ENCODE measurements around the gene LTN1. TPM values are rescaled to one million over a fixed set of nuclear protein-coding genes. Genes with fewer than 3 reads are reported as not detected.
A peak's percentile ranks its signal among the peaks of the same experiment; 100 is the strongest.

The LTN1 gene
- total and polyA plus RNA-seq, 2 of the 13 experiments (the other 11 are each of a cell fraction or from before 2014, with no cell fraction given) = 6.7 to 24.6 TPM

DNA sequence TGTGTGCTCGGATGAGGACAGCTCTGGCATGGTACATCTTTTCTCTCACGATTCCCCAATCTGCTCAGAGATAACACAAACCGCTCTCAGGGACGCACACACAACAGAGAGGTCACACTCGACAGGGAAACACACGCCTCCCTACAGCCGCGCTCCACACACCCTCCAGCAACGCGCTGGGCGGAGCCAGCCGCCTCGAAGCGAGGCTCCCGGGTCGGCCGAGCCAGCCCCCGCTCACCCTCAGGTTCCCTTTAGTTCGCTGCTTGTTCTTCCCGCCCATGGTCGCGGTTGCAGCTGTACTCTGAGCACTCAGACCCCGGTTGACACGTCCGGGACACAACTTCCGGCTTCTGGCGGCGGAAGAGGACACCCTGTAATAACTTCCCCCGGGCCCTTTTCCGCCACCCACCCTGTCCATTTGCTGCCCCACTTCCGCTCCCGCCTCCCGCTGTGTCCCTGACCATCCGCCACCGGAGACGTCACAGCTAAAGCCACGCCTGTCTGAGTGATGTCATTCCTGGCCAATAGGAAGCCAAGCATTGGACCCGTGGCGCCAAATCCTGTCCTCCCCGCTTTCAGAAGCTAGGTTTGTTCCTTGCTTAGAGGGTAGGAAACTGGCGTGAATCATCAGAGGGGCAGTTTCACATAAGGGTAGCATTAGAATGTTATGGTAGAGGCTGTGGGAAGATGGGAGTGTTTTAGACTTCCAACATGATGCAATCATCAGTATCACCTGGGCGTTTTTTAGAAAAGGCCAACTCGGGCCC, at the start of gene LTN1 (continued):
- TF ChIP-seq ZNF280B (CRISPR knock-in tag; IDR thresholded peaks at IDR 0.05; ENCODE audit: borderline replicate concordance) (0 out of 2 replicates have a peak, but pooled peaks have one; percentile 55), HOXA9 (CRISPR knock-in tag; IDR thresholded peaks at IDR 0.05; ENCODE audit: borderline replicate concordance) (0 out of 2 replicates have a peak, but pooled peaks have one; percentile 23), CREBL2 (CRISPR knock-in tag; IDR thresholded peaks at IDR 0.05; ENCODE audit: borderline replicate concordance) (no peak), SRSF4 (IDR thresholded peaks at IDR 0.05; ENCODE audit: low read depth, low read length, poor library complexity, severe bottlenecking) (no peak), ZNF552 (CRISPR knock-in tag; IDR thresholded peaks at IDR 0.05; ENCODE audit: borderline replicate concordance) (no peak), ZFP37 (CRISPR knock-in tag; IDR thresholded peaks at IDR 0.05; ENCODE audit: borderline replicate concordance) (peak; percentile 79; the same call in 1 of the 2 replicates), ZNF180 (CRISPR knock-in tag; IDR thresholded peaks at IDR 0.05; ENCODE audit: borderline replicate concordance, low read depth) (no peak), ETV5 (CRISPR knock-in tag; IDR thresholded peaks at IDR 0.05; ENCODE audit: borderline replicate concordance) (peak; percentile 80), MTA1 (CRISPR knock-in tag; IDR thresholded peaks at IDR 0.05; ENCODE audit: borderline replicate concordance) (peak; percentile 50; the same call in 1 of the 2 replicates), ZKSCAN8 (CRISPR knock-in tag; IDR thresholded peaks at IDR 0.05; ENCODE audit: borderline replicate concordance) (no peak), PHF5A (CRISPR knock-in tag; IDR thresholded peaks at IDR 0.05; ENCODE audit: low read depth, unreplicated experiment) (no peak), KLF11 (CRISPR knock-in tag; IDR thresholded peaks at IDR 0.05) (no peak), RCOR2 (CRISPR knock-in tag; IDR thresholded peaks at IDR 0.05) (no peak), ZFAT (CRISPR knock-in tag; conservative IDR thresholded peaks at IDR 0.05) (no peak), NCOA5 (CRISPR knock-in tag; IDR thresholded peaks at IDR 0.05) (no peak)
- TF ChIP-seq, protein P1, sequence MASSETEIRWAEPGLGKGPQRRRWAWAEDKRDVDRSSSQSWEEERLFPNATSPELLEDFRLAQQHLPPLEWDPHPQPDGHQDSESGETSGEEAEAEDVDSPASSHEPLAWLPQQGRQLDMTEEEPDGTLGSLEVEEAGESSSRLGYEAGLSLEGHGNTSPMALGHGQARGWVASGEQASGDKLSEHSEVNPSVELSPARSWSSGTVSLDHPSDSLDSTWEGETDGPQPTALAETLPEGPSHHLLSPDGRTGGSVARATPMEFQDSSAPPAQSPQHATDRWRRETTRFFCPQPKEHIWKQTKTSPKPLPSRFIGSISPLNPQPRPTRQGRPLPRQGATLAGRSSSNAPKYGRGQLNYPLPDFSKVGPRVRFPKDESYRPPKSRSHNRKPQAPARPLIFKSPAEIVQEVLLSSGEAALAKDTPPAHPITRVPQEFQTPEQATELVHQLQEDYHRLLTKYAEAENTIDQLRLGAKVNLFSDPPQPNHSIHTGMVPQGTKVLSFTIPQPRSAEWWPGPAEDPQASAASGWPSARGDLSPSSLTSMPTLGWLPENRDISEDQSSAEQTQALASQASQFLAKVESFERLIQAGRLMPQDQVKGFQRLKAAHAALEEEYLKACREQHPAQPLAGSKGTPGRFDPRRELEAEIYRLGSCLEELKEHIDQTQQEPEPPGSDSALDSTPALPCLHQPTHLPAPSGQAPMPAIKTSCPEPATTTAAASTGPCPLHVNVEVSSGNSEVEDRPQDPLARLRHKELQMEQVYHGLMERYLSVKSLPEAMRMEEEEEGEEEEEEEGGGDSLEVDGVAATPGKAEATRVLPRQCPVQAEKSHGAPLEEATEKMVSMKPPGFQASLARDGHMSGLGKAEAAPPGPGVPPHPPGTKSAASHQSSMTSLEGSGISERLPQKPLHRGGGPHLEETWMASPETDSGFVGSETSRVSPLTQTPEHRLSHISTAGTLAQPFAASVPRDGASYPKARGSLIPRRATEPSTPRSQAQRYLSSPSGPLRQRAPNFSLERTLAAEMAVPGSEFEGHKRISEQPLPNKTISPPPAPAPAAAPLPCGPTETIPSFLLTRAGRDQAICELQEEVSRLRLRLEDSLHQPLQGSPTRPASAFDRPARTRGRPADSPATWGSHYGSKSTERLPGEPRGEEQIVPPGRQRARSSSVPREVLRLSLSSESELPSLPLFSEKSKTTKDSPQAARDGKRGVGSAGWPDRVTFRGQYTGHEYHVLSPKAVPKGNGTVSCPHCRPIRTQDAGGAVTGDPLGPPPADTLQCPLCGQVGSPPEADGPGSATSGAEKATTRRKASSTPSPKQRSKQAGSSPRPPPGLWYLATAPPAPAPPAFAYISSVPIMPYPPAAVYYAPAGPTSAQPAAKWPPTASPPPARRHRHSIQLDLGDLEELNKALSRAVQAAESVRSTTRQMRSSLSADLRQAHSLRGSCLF (CRISPR knock-in tag; IDR thresholded peaks at IDR 0.05; ENCODE audit: borderline replicate concordance) = no peak
- TF ChIP-seq, protein P2, sequence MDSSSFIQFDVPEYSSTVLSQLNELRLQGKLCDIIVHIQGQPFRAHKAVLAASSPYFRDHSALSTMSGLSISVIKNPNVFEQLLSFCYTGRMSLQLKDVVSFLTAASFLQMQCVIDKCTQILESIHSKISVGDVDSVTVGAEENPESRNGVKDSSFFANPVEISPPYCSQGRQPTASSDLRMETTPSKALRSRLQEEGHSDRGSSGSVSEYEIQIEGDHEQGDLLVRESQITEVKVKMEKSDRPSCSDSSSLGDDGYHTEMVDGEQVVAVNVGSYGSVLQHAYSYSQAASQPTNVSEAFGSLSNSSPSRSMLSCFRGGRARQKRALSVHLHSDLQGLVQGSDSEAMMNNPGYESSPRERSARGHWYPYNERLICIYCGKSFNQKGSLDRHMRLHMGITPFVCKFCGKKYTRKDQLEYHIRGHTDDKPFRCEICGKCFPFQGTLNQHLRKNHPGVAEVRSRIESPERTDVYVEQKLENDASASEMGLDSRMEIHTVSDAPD (CRISPR knock-in tag; IDR thresholded peaks at IDR 0.05) = no peak
- TF ChIP-seq, protein P3, sequence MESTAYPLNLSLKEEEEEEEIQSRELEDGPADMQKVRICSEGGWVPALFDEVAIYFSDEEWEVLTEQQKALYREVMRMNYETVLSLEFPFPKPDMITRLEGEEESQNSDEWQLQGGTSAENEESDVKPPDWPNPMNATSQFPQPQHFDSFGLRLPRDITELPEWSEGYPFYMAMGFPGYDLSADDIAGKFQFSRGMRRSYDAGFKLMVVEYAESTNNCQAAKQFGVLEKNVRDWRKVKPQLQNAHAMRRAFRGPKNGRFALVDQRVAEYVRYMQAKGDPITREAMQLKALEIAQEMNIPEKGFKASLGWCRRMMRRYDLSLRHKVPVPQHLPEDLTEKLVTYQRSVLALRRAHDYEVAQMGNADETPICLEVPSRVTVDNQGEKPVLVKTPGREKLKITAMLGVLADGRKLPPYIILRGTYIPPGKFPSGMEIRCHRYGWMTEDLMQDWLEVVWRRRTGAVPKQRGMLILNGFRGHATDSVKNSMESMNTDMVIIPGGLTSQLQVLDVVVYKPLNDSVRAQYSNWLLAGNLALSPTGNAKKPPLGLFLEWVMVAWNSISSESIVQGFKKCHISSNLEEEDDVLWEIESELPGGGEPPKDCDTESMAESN (CRISPR knock-in tag; conservative IDR thresholded peaks at IDR 0.05) = peak; percentile 90

Data from HepG2 (cell line).